A549 (cell line): ENCODE results near the gene GBE1.

Experiments
- CBX2 ChIP-seq: fragments of 200-600 bp; sonication (generic); IDR thresholded peaks from 2 replicates; pipeline ENCODE4 v1.6.1; 2016; ENCODE audit warnings: low read depth, mild to moderate bottlenecking, borderline replicate concordance
- EP300 ChIP-seq, 2 experiments: fragments of >200 bp; sonication (Bioruptor Twin); formaldehyde crosslinking; IDR thresholded peaks; 2 replicates in 1 of 2; 3 replicates in 1 of 2; pipeline ENCODE4 v1.6.1; 2016 to 2017
- FOSL2 ChIP-seq, 2 experiments: fragments of 450-650 bp in 1 of 2; fragments of >200 bp in 1 of 2; sonication (Bioruptor Twin) in 1 of 2; formaldehyde crosslinking; IDR thresholded peaks; 2 replicates each; pipeline versions ENCODE4 v1.5.0 to v1.6.1; 2016 to 2020; ENCODE audit warnings: mild to moderate bottlenecking in 1 of 2, moderate library complexity in 1 of 2
- JUN ChIP-seq, 2 experiments: fragments of >200 bp; sonication (Bioruptor Twin); formaldehyde crosslinking; IDR thresholded peaks; 2 replicates in 1 of 2; 3 replicates in 1 of 2; pipeline ENCODE4 v1.6.1; 2016 to 2017
- KDM1A ChIP-seq: fragments of 200-600 bp; sonication (generic); IDR thresholded peaks from 2 replicates; pipeline ENCODE4 v1.6.1; 2016; ENCODE audit warnings: low read depth, mild to moderate bottlenecking
- TFCP2L1 ChIP-seq: fragments of 250-450 bp; sonication (Bioruptor Pico); IDR thresholded peaks from 2 replicates; pipeline ENCODE4 v1.5.0; 2021; ENCODE audit warnings: mild to moderate bottlenecking
- ZFP36 ChIP-seq: fragments of 450-650 bp; IDR thresholded peaks from 2 replicates; pipeline ENCODE4 v1.6.1; 2014; ENCODE audit warnings: borderline replicate concordance; ENCODE audit not compliant: partially characterized antibody
- TF ChIP-seq, protein P1 (sequence below): fragments of >200 bp; sonication (Bioruptor Twin); formaldehyde crosslinking; IDR thresholded peaks from 3 replicates; pipeline ENCODE4 v1.5.1; 2016
- TF ChIP-seq, protein P2 (sequence below): fragments of 450-650 bp; IDR thresholded peaks from 2 replicates; pipeline ENCODE4 v1.6.1; 2014; ENCODE audit warnings: antibody characterized with exemption

DNA sequence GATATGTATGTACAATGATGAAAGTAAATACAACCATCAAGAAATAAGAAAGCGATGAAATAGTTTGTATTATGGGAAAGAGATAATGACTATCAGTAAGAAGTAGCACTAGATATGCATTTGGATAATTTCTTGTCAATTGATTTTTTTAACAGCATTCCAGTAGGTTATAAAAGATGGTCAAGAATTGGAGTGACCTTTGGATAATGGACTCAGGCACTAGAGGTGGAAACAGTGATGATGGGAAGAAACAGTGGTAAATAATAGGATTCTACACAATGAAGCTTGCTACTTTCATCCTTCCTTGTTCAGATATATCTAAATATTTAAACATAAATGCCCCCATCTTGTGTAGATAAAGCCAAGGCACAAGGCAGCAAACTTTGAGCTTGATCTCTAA, 101.4 kb downstream of the GBE1 start:
- TF ChIP-seq, protein P1, sequence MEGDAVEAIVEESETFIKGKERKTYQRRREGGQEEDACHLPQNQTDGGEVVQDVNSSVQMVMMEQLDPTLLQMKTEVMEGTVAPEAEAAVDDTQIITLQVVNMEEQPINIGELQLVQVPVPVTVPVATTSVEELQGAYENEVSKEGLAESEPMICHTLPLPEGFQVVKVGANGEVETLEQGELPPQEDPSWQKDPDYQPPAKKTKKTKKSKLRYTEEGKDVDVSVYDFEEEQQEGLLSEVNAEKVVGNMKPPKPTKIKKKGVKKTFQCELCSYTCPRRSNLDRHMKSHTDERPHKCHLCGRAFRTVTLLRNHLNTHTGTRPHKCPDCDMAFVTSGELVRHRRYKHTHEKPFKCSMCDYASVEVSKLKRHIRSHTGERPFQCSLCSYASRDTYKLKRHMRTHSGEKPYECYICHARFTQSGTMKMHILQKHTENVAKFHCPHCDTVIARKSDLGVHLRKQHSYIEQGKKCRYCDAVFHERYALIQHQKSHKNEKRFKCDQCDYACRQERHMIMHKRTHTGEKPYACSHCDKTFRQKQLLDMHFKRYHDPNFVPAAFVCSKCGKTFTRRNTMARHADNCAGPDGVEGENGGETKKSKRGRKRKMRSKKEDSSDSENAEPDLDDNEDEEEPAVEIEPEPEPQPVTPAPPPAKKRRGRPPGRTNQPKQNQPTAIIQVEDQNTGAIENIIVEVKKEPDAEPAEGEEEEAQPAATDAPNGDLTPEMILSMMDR: no peak
- TF ChIP-seq ZFP36 (no peak), TFCP2L1 (no peak), JUN (IDR thresholded peaks at IDR 0.05) (no peak), CBX2 (no peak), EP300 (IDR thresholded peaks at IDR 0.05) (no peak), KDM1A (no peak), FOSL2 (IDR thresholded peaks at IDR 0.05) (no peak), FOSL2 (CRISPR knock-in tag; IDR thresholded peaks at IDR 0.05) (no peak)
- TF ChIP-seq, protein P2, sequence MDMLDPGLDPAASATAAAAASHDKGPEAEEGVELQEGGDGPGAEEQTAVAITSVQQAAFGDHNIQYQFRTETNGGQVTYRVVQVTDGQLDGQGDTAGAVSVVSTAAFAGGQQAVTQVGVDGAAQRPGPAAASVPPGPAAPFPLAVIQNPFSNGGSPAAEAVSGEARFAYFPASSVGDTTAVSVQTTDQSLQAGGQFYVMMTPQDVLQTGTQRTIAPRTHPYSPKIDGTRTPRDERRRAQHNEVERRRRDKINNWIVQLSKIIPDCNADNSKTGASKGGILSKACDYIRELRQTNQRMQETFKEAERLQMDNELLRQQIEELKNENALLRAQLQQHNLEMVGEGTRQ: no peak
